PC-9 (cell line): ENCODE results near the gene LAMC3.

Experiments used
- EZH2 ChIP-seq: fragments of 200-600 bp; sonication (generic); IDR thresholded peaks from 2 replicates; pipeline ENCODE4 v1.8.0; 2017; ENCODE audit warnings: antibody characterized with exemption, low read depth
- TF ChIP-seq, protein P1 (sequence below): fragments of 200-600 bp; sonication (generic); conservative IDR thresholded peaks from 2 replicates; pipeline ENCODE4 v1.6.1; 2017; ENCODE audit warnings: mixed run types, antibody characterized with exemption, mild to moderate bottlenecking, moderate library complexity

- TF ChIP-seq, protein P1, sequence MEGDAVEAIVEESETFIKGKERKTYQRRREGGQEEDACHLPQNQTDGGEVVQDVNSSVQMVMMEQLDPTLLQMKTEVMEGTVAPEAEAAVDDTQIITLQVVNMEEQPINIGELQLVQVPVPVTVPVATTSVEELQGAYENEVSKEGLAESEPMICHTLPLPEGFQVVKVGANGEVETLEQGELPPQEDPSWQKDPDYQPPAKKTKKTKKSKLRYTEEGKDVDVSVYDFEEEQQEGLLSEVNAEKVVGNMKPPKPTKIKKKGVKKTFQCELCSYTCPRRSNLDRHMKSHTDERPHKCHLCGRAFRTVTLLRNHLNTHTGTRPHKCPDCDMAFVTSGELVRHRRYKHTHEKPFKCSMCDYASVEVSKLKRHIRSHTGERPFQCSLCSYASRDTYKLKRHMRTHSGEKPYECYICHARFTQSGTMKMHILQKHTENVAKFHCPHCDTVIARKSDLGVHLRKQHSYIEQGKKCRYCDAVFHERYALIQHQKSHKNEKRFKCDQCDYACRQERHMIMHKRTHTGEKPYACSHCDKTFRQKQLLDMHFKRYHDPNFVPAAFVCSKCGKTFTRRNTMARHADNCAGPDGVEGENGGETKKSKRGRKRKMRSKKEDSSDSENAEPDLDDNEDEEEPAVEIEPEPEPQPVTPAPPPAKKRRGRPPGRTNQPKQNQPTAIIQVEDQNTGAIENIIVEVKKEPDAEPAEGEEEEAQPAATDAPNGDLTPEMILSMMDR, result no peak
- TF ChIP-seq EZH2, result no peak
Measured at GRCh38 chr9:131043646-131044045, 34.7 kb downstream of the LAMC3 start.
